Hematopoietic multipotent progenitor cell treated with erythropoietin and hydrocortisone succinate and interleukin-3 and kit ligand, for 15 days (in vitro differentiated cells): Measurements from ENCODE around the gene PIK3CB.
A peak's percentile ranks its signal among the peaks of the same experiment; 100 is the strongest.
"Not testable (repeated sequence)": the region's sequence is repeated elsewhere in the genome, so short reads cannot be mapped to it uniquely, and the experiment has no call there.

ENCODE experiments used
- DNase-seq: peaks from one replicate; pipeline ENCODE4 v3.0.0-alpha.2; 2015; ENCODE audit warnings: low spot score

Gene PIK3CB

DNA sequence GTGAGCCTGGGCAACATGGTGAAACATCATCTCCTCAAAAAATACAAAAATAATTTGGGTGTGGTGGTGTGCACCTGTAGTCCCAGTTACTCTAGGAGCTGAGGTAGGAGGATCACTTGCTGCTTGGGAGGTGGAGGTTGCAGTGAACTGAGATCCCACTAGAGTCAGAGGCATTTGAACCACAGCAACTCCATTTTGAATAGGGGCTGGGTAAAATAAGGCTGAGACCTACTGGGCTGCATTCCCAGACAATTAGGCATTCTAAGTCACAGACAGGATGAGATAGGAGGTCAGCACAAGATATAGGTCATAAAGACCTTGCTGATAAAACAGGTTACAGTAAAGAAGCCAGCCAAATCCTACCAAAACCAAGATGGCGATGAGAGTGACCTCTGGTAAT lies 12.1 kb upstream of the PIK3CB start:
- not testable (repeated sequence) for DNase-seq

DNA sequence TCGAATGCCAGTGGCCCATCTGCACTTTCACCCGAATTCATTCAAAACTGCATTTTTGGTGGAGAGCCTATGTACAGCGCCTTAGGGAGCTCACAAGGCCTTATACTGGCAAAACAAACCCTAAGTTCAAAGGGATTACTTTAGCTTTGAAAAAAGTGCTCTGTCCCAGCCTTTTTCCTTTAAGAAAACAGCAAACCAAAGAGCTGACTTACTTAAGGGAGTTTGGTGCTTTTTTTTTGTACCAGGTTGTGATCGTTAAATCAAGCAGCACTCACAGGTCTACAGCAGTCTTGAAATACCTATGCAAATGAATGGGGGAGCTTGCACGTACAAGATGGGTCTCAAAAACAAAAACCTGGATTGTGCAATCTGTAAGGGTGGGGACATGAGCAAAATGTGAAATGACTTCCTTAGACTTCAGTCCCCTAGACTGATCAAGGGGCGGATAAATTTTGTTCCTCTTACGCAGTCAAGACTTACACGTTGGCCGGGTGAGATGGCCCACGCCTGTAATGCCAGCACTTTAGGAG lies 11.6 kb upstream of the PIK3CB start:
- DNase-seq: no peak

DNA sequence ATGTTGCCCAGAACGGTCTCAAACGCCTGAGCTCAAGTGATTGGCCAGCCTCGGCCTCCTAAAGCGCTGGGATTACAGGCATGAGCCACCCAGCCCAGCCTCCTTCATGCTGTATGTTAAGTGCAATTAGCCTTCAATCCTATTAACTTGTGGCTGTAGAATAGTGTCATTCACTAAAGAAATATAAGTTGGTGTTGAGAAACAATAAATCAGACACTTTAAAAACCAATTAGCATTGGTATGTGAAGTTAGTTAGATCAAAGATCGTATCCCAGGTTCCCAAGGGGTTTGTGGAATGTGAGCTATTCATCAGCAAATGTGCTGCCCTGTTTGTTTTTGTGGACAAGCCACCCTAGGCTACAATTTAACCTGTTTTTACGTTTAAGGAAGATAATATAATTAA lies 11.0 kb upstream of the PIK3CB start:
- no peak for DNase-seq

DNA sequence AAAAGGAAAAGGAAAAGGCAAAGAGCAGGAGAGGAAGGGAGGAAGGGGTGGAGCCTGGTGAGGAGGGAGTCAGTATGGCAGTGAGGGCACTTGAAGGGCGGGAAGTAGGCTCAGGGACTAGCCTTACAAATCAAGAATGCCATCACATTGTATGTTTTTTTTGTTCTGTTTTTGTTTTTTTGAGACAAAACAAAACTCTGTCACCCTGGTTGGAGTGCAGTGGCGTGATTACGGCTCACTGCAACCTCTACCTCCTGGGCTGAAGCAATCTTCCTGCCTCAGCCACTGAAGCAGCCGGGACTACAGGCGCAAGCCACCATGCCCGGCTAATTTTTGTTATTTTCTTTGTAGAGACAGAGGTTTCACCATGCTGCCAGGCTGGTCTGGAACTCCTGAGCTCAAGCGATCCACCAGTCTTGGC lies 10.5 kb upstream of the PIK3CB start:
- DNase-seq: no peak

DNA sequence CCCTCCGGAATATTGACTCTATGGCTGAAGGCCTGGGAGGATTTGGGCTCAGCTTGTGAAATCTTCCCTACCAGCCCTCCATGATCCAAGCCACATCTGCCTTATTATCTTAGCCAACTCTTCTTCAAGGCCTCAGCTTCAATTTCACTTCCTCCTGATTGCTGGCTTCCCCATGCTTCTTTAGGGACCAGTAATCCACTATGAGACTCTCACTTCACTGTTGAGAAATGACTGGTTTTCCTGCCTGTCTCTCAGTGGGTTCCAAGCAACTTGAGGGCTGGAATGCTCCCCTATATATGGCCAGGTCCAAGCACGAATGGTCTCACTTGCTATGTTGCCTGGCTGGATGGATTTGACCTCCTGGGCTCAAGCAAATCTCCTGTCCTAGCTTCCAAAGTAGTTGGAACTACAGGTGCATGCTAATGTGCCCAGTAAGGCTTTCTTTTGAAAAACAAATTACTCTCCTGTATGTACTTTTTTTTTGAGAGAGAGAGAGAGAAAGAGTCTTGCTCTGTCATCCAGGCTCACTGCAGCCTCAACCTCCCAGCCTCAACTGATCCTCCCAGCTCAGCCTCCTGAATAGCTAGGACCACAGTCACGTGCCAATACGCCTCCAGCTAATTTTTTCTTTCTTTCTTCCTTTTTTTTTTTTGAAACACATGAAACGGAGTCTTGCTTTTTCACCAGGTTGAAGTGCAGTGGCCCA lies 7.9 kb upstream of the PIK3CB start:
- no peak for DNase-seq

DNA sequence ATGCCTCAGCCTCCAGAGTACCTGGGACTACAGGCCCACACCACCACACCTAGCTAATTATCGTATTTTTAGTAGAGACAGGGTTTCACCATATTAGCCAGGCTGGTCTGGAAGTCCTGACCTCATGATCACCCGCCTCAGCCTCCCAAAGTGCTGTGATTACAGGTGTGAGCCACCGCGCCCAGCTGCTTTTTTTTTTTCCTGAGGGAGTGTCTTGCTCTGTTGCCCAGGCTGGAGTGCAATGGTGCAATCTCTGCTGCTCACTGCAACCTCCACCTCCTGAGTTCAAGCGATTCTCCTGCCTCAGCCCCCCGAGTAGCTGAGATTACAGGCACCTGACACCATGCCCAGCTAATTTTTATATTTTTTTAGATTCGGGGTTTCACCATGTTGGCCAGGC lies 3.7 kb upstream of the PIK3CB start:
- DNase-seq: not testable (repeated sequence)

DNA sequence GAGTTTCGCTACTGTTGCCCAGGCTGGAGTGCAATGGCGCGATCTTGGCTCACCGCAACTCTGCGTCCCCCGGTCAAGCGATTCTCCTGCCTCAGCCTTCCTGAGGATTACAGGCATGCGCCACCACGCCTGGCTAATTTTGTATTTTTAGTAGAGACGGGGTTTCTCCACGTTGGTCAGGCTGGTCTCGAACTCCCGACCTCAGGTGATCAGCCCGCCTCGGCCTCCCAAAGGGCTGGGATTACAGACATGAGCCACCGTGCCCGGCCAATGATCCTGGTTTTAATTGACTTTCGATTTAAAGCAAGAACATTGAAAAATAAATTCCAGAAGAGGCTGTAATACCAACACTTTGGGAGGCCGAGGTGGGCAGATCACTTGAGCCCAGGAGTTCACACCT lies 1.1 kb upstream of the PIK3CB start:
- DNase-seq: not testable (repeated sequence)

DNA sequence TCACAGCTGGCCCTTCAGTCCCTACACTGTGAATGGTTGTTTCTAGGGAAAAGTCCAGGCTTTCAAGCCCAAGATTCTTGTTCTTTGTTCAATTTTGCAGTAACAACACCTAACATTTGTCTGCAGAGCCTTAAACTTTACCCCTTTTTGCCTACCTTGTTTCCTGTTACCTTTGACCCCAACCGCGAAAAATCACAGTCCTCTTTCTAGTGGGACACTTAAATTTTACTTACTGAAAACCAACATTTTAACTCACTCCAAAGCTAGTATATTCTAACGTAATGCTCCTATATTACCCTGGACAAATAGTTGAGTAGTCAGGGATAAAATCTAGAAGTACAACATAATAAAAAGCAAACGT lies 649 bp upstream of the PIK3CB start:
- no peak for DNase-seq

DNA sequence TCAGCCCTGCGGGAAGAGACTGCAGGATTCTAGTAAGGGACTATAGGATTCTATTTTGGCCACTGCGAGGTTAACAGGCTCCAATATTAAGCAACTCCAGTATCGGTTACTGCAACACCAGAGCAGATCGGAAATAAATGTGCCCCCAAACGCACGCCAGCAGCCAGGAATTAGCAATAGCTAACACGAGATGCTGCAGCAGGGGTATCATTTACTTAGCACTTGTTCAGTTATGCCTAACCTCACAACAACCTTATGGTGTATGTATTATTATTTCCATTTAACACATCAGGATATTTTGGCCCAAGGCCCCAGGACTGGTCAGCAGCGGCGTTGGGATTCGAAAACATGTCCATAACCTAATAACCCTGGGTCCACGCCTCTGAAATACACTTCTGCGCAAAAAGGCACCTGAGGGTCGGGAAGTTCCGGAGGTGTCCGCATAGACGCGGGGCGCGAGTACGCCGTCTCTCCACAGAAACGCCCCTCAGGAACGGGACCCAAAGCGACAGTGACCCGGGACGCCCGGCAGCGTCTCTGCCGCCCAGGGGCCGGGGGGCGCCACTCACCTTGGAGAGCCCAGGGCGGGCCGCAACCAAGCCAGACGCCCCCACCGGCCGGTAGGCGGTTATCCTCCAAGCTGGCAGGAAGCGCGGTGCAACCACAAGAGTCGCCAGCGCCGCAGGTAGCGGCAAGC lies 681 bp downstream of the PIK3CB start:
- DNase-seq: peak; percentile 47

DNA sequence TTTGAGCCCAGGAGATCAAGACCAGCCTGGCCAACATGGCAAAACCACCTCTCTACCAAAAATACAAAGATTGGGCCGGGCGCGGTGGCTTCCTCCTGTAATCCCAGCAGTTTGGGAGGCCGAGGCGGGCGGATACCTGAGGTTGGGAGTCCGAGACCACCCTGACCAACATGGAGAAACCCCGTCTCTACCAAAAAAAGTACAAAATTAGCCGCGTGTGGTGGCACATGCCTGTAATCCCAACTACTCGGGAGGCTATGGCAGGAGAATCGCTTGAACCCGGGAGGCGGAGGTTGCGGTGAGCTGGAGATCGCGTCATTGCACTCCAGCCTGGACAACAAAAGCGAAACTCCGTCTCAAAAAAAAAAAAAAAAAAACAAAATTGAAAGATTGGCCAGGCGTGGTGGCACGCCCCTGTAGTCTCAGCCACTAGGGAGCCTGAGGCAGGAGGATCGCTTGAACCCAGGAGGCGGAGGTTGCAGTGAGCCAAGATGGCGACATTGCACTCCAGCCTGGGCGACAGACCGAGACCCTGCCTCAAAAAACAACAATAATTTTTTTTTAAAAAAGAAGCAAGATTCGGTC lies 2.2 kb downstream of the PIK3CB start:
- not testable (repeated sequence) for DNase-seq

DNA sequence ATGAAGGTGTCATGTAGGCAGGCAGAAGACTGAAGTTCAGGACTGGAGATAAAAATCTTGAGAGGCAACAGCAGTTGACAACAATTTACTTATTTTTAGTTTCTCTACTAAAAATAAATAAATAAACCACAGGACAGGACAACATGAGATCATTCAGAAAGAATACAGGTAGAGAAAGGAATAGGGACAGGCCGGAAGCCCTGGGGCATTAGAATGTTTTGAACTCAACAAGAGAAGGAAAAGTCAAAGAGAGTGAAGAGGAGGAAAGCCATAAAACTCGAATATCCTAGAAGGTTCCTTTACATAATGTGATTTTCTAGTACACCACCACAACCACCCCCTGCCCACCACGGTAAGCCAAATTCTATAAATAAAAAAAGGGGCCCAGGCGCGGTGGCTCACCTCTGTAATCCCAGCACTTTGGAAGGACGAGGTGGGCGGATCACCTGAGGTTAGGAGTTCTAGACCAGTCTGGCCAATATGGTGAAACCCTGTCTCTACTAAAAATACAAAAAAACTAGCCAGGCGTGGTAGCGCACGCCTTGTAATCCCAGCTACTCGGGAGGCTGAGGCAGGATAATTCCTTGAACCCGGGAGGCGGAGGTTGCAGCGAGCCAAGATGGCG lies 4.7 kb downstream of the PIK3CB start:
- DNase-seq: no peak

DNA sequence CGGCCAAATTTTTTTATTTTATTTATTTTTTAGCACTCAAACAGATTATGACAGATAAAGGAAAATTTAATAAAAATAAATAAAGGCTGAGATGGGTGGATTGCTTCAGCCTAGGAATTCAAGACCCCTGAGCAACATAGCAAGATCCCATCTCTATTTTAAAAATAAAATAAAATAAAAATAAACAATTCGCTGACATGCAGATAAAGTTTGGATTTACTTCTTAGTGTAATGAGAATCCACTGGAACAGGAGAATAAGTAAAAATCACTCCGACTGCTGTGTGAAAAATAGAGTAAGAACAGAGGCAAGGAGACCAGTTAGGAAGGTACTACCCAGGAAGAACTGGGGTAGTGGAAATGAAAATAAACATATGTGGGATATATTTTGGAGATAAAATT lies 5.6 kb downstream of the PIK3CB start:
- DNase-seq: no peak

DNA sequence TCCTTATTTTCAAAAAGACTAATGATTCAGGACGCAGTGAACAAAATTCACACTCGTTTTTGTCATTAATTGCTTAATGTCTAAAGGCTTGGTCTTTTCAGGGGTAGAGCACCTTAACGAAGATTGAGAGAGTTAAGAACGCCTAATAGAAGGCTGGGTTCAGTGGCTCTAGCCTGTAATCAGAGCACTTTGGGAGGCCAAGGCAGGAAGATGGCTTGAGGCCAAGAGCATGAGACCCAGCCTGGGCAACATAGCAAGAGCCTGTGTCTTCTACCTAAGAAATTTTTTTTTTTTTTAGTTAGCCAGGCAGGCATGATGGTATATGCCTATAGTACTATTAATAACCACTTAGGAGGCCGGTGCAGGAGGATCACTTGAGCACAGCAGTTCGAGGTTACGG lies 7.5 kb downstream of the PIK3CB start:
- DNase-seq: no peak

DNA sequence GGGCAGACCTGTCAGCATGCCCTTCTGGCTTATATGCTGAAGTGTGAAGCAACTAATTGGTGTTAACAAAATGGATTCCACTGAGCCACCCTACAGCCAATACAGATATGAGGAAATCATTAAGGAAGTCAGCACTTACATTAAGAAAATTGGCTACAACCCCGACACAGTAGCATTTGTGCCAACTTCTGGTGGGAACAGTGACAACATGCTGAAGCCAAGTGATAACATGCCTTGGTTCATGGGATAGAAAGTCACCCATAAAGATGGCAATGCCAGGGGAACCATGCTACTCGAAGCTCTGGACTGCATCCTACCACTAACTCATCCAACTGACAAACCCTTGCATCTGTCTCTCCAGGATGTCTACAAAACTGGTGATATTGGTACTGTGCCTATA lies 9.4 kb downstream of the PIK3CB start:
- DNase-seq: no peak

DNA sequence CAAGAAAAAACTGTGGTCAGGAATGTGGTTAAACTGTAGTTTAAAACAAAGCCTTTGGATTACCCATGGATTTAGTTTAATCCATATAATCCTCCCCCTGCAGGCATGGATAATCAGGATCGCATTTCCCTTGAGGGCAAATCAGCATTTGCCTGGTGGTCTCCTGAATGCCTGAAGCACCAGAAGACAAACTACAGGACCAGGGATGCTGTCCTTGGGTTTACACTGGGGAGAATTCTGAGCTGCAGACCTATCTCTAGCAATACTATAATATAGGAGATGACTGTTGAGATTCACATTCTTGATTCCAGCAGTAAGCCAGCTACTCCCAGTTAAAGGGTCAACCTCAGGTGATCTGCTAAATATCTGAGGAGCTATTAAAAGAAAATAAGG lies 10.6 kb downstream of the PIK3CB start:
- no peak for DNase-seq

DNA sequence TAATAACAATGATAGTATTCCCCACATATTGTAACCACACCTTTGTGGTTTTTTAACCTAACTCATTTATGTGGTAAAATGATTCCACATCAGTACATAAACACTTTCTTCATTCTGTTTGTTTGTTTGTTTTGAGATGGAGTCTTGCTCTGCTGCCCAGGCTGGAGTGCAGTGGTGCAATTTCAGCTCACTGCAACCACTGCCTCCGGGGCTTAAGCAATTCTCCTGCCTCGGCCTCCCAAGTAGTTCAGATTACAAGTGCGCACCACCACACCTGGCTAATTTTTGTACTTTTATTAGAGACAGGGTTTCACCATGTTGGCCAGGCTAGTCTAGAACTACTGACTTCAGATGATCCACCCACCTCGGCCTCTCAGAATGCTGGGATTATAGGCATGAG lies 14.3 kb downstream of the PIK3CB start:
- DNase-seq: not testable (repeated sequence)

DNA sequence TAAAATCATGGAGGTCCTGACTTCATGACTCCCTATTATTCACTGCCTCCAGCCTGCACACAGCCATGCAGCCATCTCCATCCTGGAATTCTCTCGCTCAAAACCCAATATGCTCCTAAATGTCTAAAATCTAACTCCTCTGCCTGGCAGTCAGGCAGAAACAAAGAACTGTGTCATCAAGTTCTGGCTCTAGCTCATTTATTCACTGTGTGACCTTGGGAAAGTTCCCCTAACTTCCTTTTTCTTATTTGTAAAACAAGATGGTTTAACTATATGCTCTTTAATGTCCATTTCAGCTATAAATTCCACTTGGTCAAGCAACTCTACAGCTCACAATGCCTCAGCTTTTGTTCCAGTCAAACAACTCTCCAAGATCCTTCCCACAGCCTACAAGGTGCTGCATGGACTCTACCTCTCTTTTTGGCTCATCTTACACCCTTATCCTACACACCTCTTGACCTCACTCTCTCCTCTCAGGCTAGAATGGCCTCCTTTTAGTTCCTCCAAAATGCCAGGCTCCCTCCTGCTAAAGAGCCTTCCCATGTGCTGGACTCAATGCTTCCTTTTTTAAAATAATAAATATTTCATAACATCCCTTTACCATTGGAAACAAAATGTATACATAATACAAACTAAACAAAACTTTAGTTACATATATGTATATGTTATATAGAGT lies 16.4 kb downstream of the PIK3CB start:
- no peak for DNase-seq

DNA sequence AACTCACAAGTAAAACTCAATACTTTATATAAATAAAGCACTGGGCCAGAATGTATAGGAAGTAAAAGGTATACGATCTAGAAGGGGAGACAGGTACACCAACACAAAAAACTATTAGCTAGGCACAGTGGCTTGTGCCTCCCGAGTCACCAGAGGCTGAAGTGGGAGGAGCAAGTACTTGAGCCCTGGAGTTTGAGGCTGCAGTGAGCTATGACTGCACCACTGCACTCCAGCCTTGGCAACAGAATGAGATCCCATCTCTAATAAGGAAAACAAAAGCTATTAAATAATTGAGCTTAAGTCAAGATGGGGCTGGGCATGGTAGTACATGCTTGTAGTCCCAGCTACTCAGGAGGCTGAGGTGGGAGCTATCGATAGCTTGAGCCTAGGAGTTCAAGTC lies 17.0 kb downstream of the PIK3CB start:
- no peak for DNase-seq

DNA sequence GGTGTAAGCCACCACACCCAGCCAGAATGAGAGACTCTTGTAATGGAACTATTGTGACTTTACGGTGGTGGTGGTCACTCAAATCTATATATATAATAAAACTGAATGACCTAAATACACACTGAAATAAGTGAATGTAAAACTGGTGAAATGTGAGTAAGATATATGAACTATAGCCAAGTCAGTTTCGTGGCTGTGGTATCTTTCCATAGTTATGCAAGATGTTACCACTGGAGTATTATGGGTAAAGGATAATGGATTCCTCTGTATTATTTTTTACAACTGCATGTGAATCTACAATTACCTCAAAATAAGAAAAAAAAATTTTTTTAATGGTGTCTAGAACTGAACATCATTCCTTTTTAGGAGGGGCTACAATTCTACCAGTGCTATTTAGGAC lies 21.9 kb downstream of the PIK3CB start:
- no peak for DNase-seq

DNA sequence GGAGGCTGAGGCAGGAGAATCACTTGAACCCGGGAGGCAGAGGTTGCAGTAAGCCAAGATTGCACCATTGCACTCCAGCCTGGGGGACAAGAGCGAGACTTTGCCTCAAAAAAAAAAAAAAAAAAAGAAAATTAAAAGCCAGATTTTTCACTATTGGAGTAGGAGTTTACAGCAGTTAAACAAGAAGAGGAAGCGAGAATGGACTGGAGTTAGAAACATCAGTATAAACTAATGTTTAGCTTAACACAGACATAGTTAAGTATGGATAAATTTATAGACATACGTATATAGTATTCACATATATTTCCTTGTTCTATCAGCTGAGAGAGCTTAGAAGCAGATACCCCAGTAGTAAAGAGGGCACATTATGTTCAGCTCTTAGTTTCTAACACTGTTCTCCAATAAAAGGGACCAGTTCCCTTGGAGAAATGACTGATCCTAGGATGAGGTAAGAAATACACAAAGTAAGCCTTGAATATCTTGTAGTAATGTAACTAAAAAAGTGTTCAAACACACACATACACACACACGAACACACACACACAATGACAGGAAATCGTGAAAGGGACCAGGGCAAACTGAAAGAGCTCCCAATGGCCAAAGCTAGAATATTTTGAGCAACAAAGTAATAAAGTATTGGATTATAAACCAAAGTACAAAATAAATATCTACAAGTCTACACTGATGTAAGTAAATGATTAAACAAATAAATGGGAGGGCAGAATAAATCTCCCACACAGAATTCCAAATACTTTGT lies 25.1 kb downstream of the PIK3CB start:
- DNase-seq: no peak

DNA sequence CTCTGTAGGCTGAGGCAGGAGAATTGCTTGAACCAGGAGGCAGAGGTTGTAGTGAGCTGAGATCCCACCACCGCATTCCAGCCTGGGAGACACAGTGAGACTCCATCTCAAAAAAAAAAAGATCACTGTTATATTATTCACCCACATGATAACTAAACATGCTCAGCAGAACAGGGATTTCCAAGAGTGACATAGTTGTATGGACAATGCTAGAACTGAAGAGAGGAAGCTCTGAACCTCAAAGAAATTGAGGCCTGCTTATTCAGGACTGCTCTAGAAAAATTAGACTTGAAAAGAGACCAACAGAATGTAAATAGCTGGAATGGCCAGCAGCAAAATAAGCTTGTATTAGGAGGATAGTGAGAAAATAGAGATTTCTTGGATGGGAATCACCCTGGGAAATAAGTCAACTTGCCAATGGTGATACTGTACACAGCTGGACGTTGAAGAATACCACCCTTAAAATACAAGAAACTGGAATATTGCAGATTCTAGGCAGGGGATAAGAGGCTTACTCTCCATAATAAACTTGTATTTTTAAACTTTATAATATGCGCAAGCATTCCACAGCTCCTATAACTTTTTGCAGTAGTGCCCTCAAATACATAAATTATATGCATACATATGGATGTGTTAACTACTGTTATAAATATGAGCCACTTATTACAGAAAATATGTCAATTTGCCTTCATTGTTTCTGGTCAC lies 28.2 kb downstream of the PIK3CB start:
- DNase-seq: no peak
